ENCODE data around the gene CRADD.
"Not testable (repeated sequence)": the region's sequence is repeated elsewhere in the genome, so short reads cannot be mapped to it uniquely, and the experiment has no call there.

CRADD gene

DNA sequence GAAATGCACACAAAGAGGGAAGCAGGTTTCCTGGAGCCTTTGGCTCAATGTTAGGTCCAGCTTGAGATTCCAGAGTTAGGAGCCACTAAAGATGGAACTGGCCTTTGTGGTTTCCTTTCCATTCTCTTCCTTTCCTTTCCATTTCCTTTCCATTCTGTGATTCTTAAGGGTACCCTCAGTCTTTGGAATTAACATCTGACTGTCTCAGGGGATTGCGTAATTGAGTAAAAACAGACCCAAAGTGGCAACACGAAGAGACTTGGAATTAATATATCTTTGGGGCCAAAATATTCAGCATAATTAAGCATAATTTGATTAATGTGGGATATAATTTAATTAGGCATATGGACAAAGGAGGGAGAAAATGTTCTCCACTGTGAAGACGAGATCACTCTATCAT is 205.6 kb downstream of the CRADD start:
- no peak for DNase-seq

DNA sequence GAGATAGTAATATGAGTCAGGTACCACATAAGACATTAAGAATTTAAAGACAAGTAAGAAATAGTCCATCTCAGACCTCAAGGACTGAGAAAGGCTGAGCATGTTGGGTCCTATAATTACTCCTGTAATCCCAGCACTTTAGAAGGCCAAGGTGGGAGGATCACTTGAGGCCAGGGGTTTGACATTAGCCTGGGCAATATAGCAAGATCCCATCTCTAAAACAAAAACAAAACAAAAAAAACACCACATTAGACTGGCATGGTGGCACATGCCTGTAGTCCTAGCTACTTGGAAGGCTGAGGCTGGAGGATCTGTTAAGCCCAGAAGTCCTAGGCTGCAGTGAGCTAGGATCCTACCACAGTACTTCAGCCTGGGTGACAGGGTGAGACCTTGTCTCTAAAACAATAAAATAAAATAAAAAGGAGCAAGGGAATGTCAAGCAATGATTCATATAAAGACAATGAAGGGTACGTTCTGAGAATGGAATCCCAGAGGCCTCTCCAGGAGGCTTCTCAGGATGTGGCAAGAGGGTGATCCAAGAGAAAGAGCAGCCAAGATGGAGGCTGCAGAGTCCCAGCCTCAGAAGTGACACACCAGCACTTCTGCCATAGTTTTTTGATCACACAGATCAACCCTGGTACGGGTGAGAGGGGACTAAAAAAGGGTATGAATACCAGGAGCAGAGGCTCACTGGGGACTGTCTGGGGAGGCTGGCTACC is 206.4 kb downstream of the CRADD start:
- no peak for DNase-seq

DNA sequence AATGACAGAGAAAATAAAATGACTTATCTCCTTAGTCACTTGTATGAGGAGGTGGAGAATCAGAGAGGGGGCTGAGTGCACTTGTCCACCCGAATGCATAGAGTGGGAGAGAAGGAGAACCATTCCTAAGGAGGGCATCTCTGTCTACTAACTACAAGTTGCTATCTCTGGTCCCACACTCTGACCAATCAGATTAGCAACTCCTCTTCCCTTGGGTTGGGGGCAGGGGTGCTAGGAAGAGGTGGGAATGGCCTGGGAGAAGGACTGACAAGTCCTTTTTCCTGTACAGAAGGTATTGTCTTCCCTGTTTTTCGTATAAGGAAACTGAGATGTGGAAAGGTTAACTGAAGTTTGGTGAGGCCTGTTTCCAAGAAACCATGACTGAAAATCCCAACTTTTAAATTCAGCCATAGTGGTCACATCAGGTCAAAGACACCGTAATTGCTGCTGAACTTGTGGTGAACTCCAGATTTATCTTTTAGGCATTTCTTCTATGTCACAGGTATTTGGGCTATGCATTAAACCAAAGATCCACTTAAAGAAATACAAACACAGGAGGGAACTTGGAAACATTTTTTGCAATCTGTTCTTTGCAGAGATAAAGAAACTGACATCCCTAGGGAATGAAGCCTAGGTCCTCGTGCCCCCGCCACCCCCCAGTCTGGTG is 207.8 kb downstream of the CRADD start:
- DNase-seq = no peak

DNA sequence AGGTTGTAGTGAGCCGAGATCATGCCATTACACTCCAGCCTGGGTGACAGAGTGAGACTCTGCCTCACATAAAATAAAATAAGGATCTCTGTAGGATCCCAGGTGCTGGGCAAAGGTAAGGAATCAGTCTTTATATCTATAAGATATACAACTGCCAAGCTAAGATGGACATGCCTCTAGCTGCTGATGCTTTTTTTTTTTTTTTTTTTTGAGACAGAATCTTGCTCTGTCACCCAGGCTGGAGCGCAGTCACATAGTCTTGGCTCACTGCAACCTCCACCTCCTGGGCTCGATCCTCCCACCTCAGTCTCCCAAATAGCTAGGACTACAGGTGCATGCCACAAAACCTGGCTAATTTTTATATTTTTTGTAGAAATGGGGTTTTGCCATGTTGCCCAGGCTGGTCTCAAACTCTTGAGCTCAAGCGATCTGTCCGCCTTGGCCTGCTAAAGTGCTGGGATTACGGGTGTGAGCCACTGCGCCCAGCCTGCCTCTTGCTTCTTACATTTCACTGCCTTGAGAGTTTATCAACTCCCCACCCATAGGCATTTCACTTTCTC is 208.9 kb downstream of the CRADD start:
- not testable (repeated sequence) for DNase-seq

DNA sequence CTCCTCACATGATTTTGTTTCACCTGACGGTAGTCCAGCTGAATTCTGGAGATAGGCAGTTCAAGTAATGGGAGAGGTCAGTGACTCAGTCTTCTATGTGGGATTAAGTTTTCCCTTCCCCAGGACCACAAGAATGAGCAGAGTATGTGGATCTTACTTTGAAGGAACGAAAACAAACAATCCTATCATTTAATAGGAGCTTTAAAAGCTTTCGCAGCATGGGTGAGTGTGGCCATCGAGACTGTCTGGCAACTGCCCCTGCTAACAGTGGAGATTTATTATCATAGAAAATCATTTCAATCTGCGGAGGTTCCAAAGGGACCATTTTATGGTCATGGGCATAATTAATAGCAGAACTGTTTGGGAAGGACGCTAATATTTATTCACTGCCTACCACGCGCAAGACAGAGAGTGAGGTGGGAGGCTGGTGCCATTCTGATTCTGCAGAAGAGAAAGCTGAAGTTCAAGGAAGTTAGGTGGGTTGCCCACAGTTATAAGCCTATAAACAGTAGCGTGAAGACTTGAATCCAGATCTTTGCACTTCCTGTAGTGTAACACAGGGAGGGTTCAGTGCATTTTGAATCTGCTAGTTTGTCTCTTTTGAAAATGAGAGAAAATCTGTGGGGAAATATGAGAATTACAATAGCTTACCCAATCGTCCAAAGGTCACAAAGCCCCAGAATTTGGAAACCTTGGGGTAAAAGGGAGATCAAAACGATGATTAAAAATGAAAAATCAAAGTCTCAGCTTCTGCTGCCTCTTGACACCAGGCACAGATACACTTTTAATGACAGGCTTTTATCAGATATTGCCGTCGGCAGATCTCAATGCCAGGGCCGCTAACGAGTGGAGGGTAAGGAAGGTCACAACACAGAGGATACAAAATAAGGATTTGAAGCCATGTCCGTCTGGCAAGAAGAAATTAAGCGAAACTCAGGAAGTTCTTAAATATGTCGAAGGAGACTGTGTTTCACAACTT is 209.6 kb downstream of the CRADD start:
- no peak for DNase-seq

DNA sequence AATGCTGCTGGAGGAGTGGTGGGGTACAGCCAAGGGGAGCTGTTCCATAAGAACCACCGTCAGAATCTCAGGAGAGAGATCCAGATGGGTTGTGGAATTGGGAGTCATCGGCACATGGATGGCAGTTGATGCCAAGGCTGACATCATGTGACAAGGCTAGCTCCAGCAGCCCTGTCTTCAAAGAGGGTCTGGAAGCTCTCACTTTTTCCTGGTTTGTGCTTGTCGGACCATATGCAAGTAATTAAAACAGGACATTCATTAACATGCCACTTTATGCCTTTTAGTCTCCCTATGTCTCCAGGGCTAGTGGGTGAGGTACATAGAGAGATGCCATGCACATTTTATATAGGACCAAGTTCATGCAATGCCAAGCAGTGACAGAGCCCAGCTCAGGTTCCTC is 211.8 kb downstream of the CRADD start:
- DNase-seq = no peak

DNA sequence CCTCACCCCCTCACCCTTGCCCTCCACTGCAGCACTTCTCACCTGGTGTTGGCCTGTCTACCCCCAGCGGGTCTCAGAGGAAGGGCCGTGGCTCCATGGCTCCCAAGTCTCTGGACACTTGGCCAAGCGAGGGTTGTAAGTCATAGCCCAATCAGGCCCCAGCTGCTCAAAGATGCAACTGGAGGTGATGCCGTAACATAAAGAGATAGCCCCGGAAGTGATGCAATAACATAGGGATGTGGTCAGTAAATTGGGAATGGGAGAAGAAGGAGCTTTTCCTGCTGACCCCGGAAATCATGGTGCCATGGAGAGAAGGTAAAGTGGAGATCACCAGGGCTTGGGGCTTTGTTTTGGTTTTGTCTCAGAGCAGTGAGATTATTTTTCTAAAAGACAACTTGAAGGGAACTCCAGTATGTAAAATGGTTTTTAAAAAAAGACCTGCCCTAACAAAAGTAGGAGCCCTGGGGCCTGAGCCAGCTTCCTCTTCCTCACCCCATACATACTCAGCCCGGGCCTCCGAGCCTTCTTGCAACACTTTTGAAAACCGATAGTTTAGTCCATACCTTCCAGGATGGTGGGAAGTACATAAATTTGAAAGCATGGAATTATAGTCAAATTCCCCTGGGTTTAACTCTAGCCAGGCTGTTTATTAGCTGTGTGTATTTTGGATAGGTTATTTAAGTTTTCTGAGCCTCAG is 212.5 kb downstream of the CRADD start:
- DNase-seq = no peak

GRCh38 chr12:93892423-93893268 is 215.5 kb downstream of the CRADD start:
- no peak for DNase-seq

DNA sequence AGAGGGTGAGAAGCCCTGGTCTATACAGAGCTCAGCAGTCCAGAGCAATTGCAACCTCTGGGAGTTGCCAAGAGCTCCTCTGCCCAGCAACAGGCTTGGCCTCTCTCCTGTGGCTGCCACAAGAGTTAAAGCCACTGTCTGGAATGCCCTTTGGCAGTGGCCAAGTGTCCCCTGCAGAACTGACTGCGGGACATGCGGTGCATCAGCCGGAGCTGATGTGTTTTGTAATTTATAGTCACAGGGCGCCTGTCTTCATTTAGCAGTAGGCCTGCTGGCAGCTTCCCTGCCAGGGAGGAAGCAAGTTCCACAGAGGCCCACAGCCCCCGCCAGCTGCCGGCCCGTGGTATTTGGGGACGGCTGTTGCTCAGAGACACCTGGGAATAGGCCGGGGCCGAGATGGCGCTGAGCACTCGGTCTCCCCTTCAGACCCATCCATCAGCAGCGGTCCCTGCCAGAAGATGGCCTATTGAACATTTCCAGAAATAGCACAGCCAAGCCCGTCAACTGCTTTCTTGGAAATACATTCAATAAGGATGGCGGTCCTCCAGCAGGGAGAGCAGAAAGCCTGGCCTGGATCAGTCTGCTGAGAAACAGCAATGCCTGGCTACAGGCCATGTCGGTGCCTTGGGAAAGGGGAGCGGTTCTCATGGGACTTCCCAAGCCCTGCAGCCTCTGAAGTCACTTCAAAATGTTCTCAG is 217.4 kb downstream of the CRADD start:
- DNase-seq = no peak

GRCh38 chr12:93895089-93895445 is 217.9 kb downstream of the CRADD start:
- DNase-seq = no peak

DNA sequence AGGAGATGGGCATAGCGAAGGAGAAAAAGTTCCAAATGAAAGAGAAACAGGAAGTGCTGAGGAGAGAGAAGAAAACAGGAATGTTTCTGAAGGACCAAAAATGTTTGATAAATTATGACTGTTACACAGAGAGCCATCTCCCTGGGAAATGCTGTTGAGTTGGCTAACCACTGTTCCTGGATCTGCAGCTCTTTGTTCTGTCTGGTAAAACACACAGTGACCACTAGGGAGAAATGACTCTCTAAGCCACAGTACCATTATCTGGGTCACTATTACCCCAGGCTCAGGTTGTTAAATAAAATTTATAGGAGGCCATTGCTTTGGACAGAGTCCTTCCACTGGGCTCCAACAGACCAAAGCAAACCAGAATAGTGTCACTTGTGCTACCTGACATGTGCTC is 219.3 kb downstream of the CRADD start:
- peak; percentile 27 for DNase-seq

DNA sequence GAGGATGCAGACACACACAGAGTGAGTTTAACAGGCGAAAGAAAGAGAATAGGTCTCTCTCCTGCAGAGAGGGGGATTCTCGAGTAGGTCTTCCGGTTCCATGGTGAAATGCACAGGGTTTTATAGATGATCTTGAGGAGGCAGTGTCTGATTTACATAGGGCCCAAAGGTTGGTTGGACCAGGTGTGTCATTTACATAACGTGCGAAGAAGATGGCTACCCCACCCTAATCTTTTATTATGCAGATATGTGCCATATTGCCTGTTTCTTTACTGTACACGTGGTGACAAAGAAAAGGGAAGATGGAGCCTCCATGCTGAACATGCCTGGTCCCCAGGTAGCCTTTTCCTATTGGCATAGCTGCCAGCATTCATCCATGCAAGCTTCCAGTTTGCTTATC is 219.8 kb downstream of the CRADD start:
- DNase-seq = no peak

GRCh38 chr12:93901739-93902138 is 224.6 kb downstream of the CRADD start:
- DNase-seq = no peak

GRCh38 chr12:93902192-93902591 is 225.0 kb downstream of the CRADD start:
- DNase-seq = no peak

GRCh38 chr12:93902736-93903562 is 225.8 kb downstream of the CRADD start:
- DNase-seq = peak; percentile 85

DNA sequence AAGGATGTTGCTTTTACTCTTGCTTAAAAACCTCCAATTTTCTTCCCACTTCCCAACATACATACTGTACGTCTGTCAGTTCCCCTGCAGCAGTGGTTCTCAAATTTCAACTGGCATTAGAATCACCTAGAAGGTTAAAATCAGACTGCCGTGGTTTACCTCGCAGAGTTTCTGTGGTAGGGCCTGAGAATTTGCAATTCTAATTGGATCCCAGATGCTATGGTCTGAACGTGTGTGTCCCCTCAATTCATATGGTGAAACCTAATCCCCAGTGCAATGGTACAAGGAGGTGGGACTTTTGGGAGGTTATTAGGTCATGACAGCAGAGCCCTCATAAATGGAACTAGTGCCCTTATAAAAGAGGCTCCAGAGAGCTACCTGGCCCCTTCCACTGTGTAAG is 226.9 kb downstream of the CRADD start:
- no peak for DNase-seq

DNA sequence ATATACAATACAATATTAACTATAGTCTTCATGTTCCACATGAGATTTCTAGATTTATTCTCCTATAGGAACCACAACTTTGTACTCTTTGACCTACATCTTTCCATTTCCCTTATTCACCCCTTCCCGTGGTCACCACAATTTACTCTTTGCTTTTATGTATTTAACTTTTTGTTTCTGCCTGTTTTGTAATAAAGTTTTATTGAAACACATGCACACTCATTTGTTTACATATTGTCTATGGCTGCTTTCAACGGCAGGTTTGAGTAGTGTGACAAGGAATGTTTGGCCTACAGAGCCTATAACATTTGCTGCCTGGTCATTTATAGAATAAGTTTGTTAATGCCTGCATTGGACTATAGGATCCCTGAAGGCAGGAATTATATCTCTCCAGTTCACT is 231.1 kb downstream of the CRADD start:
- no peak for DNase-seq

GRCh38 chr12:93908846-93909567 is 231.8 kb downstream of the CRADD start:
- DNase-seq = no peak

GRCh38 chr12:93911396-93911795 is 234.2 kb downstream of the CRADD start:
- DNase-seq = no peak

Measured in DMS53 (cell line).